Measurements from ENCODE around the gene IRS1.

The IRS1 gene

DNA sequence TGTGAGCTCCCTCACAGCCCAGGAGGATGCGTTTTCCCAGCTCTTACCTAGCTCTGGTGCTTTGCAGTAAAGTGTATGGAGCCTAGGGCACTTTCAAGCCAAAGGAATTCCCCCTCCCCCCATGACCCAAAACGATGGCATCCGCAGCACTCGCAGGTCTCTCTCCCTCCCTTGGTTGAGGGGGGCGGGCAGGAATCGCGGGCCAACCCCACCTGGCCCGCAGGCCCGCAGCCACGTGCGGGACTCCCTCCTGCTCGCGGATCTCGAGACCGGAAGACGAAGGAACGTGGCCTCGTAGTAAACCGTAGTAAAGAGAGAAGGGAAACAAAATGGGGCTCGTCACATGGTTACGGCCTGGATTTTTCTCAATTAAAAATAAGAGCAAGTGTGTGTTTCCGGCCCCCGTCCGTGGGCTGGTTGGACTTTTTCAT, 8.5 kb downstream of the IRS1 start:
- peak; percentile 36 for DNase-seq (ENCODE audit: low read depth)

DNA sequence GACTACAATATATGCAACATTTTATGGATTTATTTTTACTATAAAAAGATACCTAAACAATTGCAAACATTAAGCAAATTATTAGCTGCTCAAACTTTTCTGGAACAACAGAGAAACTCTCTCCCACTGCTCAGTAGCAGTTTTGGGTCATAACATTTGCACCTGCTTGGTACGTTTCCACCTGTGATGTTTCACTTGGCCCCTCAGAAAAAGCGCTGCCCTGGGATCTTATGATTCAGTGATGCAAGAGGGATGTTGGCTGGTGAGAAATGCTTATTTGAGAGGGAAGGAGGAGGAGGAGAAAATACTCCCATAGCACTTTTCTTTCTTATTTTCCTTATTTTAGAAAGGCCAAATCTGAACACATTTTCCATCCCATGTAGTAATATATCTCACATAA, 9.2 kb downstream of the IRS1 start:
- DNase-seq (ENCODE audit: low read depth), result no peak

DNA sequence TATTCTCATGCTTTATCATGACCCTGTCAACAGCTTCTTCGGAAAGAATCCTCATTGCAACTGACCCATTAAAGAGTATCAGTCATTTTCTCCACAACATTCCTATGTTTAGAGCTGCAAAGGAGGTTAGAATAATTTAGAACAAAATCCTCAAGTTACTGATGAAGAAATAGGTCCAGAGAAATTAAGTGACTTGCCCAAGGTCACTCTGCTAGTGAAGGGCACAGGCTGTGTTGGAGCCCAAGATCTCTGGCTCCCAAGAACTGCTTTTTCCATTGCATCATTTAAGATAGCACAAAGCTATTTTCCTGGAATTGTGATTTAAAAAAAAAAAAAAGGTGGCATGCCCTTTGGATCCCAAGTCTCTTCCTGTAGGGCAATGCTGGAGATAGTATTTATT, 9.6 kb downstream of the IRS1 start:
- no peak for DNase-seq (ENCODE audit: low read depth)

DNA sequence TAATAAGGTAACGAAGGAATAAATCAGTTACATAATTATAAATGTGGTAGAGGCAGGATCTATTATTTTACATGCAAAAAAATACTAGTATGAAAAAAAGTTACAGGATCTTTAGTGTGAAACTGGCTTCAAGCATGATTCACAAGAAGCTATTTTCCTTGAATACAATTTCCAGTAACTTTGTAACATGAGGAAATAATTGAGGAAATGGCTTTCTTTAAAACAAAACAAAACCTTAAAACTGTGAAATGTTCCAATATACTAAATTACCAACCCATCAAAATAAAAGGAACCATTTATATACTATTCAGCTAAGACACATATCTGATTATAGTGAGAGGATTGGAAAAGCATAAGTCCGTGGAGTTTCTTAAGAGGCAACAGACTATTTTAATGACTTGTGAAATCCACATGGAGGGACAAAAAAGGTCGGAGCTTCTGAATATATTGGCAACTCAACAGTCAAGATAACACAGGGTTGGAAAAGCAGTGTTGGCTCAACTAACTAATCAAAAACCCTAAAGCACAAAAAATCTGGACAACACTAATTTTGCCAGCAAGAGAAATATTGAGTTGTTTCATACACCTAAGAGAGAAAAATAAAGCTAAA, 10.6 kb downstream of the IRS1 start:
- no peak for DNase-seq (ENCODE audit: low read depth)

DNA sequence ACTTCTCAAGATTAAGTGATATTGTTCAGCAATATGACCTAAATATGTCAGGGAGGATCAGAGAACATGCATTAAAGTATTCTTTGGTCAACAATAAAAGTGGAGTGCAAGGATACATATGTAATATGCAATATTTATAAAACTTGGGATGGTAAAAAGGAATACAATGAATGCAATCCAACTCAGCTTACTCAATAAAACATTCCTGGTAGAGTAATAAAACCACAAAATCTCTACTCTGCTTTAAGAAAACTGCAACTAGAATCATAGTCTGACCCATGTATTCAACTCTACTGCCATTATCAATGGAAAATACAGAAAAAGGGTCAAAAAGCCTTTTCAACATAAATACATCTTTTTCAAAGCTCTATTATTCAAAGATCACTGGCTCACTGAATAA, 11.6 kb downstream of the IRS1 start:
- DNase-seq (ENCODE audit: low read depth), result no peak

DNA sequence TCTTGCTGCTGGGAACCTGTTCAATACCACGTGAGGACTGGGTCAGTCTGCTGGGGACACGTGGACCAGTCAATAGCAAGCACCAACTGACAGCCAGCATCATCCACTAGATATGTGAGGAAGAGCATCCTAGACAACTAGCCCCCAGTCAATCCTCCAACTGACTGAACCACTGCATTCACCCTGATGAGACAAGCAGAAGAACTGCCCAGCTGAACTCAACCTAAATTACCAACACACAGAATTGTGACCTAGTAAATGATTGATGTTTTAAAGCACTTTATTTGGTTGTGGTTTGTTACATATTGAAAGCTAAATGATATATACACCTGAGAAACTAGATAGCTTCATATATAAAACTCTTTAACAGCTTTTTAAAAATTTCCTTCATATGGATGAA, 15.7 kb downstream of the IRS1 start:
- DNase-seq (ENCODE audit: low read depth), result no peak

DNA sequence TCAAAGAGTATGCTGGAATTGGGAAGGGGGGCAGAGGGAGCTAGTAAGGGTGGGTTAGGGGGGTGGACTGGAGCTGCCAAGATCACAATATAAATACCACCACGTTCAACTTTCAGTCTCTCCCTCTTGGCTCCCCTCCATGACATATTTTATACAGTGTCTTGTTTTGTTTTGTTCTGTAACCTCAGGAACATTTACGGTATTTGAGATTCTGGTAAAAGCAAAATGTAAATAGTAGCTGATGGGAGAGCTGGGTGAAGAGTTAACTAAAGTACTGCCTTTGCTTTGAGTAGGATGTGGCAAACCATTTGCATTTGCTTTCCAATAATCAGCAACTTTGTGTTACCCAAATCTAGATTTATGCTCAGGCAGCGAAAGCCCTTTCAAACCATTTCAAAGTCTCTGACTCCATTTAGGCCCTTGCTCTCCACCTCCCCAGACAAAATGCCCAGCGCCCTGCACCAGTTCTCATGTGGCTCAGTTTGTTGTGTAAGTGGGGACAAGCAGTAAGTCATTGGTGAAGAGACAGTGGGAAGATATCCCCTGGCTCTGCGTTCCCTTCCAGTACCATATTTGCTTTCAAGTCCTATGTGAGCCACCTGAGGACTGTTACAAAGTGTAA, 17.4 kb downstream of the IRS1 start:
- no peak for DNase-seq (ENCODE audit: low read depth)

DNA sequence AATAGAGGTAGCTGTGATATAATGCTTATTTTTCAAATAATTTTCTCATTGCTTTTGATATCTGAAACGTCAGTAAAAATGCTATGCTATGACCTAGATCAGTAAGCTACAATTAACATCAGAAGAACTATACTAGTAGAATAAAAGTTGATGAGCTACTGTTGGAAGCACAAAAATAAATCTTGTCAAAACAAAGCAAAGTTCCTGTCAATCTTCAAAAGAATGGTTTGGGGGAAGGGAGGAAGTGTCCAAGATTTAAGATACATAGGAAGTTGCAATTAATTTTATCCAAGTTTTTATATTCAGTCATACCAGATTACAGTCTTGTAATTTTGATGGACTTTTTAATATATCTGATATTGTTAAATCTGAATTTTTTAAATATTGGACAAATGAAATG, 19.2 kb downstream of the IRS1 start:
- DNase-seq (ENCODE audit: low read depth), result no peak

DNA sequence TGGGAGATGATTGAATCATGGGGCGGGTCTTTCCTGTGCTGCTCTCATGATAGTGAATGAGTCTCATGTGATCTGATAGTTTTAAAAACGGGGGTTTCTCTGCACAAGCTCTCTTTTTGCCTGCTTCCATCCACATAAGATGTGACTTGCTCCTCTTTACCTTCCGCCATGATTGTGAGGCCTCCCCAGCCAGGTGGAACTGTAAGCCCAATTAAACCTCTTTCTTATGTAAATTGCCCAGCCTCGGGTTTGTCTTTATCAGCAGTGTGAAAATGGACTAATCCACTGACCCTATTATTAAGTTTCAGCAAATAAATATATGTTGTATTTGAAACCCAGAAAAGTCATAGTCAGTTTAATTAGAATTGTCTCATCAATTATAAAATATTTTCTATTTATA, 22.0 kb downstream of the IRS1 start:
- no peak for DNase-seq (ENCODE audit: low read depth)

DNA sequence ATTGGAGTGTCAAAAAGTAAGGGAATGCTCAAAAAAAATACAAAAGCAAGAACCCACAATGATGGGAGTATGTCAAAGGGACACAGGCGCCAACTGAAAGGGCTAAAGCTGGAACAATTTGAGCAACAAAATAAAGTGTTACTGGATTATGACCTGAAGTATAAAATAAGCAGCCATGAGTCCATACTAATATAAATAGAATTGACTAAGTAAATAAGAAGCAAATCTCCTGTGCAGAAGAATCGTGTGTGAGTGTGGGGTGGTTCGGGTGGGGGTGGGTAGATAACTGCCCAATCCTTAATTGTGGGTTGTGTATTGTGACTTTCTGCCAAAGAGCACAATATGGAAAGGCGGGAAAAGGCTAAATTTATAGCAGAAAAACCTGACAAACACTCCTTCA, 23.5 kb downstream of the IRS1 start:
- DNase-seq (ENCODE audit: low read depth), result no peak

DNA sequence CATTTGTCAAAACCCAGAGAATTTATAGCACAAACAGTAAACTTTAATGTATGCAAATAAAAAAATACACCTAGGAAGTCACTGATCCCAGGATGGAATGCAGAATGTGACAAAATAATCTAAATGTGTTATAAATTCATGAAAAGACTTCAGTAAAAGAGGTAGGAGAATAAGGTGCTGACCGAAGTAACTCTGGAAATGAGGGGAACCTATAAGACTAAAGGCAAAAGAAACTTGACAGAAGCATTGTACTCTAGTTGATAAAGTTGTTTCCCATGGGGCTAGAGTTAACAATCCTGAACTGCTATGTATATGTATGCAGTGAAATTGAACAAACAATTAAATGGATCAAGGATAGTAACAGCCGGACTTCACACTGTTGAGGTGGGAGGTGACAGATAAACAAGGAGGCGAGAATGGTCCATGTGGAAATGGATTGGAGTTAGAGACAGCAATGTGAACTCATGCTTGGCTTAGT, 24.5 kb downstream of the IRS1 start:
- no peak for DNase-seq (ENCODE audit: low read depth)

DNA sequence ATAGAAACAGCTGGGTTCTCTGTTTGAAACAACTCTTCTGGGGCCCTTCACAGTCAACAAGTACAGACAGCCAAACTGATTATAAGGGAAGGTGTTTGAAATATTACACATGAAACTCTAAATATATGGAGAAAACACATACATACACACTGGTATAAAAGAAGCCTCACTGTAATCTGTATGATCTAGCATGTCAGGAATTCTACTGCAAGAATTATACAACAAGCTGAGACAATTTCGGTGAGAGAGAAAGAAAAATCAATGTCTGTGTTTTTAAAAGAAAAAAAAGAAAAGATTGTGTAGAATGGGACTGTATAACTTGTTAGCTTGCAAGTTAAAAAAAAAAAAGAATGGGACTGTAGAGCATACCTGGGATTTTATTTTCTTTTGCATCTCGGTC, 26.3 kb downstream of the IRS1 start:
- DNase-seq (ENCODE audit: low read depth), result no peak

DNA sequence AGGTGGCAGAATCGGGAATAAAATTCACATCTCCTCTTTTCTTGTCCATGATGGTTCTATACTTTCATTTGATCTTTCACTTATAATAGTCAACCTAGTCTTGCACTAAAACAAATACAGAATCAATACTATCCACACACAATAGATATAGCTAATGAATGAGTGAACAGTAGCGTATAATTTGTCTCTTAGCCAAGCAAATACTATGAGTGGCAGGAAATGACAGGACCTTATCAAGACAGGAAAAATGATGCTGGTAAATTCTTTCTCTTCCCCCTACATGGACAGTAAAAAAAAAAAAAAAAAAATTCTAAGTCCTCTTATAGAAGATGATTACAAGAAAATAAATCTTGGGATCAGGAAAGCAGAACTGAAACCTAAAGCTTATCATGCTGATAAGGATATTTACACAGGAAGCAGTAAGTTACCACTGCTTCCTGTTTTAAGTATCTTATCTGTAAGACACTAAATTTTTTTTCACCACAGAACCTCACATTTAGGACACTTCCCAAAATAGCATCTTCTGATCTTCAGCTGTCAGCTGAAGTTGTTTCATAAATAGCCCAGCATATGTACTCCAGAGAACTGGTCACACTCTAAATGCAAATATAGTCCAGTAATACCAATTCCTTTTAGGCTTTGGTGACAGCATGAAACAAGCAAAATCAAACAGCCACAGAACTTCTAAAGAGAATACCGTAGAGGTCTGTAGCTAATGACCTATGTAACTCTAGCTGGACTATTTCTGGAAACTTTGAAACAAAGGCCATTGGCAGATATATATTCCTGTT, 27.0 kb downstream of the IRS1 start:
- no peak for DNase-seq (ENCODE audit: low read depth)

DNA sequence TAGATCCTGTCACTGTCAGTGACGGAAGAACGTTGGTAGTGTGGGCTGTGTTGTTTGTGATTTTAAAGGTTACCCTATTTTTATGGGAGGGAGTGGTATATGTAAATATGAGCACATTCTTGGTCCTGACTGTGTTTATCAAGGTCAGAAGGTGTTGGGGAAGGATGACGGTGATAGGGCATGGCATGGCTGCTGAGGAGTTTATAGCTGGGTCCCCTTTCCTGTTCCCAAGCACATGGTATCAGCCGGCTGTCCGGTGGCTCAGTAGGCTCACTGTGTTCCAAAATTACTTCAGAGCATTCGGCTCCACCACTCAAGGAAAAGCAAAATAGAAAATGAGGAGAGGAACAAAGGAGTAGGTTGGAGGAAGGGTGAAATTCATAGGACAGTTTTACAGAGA, 28.6 kb downstream of the IRS1 start:
- DNase-seq (ENCODE audit: low read depth), result no peak

DNA sequence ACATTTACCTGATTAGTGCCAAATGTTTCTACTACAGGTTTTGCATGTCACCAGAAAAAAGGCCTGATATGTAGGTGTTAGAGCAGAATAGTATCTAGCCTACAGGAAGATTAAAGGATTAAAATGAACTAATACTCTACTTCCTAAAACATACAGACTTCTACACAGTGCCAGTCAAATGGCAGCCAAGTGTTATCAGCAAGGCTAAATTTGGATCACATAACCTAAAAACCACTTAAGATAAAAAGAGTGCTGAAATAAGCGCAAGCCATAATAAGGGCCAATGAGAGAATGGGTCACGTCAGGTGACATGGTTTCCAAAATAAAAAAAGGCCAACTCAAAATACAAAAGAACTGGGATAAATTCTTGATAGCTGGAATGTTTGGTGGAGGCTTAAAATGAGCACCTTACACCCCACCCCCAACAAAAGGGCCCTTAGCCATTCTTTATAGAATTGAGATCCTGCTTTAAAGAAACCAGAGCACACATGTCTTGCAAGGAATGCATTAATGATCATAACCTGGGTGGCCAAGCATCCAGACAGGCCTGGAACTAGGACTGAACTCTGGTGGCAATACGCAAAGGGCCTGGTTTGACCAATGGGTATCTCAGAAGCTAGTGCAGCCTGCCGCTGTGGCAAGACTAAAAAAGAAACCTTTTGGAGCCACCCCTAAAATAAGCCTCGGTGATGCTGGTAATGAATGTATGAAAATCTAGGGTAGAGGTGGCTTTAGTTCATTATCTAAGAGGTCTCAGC, 32.4 kb downstream of the IRS1 start:
- no peak for DNase-seq (ENCODE audit: low read depth)

DNA sequence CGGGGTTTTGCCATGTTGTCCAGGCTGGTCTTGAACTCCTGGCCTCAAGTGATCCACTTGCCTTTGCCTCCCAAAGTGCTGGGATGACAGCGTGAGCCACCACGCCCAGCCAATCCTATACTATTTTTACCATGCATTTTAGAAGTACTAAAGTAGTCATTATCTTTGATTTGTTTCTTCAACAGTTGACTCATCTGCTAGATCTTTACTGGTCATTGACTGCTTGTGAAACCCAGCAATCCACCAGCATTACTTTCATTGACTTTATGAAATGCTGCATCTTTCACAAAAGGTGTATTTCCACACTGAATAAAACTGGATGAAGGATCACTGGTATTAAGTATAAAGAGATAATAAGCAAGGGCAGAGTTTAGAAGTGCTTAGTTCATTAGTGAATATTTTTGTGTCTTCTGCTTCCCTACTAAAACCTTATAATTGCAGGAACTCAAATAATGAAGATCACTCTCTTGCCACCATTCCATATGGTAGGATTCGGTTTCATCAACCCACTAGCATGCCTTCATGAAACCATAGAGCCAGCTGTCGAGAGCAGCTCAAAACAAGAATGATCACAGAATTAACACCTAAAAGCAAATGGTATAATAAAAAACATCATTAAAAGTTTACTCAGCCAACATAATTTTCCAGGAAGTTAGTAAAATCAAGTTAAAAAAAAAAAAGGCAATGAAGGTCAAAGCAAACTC, 33.1 kb downstream of the IRS1 start:
- no peak for DNase-seq (ENCODE audit: low read depth)

DNA sequence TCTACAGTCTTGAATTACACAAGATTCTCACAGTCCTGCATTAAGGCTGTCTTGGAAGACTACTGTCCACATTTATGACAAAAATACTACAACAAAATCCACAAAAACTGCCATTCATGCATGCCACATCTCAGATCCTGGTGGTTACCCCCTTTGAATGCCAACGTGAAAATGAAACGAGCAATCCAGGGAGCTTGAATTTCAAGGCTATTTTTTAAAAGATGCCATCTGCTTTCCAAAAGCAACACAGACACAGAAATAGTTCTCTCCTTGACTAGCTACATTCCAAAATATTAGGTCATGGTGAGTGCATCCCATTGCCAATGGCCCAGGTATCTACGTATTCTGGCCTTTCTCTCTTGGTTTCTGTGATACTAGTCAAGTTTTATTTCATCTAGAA, 36.3 kb downstream of the IRS1 start:
- no peak for DNase-seq (ENCODE audit: low read depth)

DNA sequence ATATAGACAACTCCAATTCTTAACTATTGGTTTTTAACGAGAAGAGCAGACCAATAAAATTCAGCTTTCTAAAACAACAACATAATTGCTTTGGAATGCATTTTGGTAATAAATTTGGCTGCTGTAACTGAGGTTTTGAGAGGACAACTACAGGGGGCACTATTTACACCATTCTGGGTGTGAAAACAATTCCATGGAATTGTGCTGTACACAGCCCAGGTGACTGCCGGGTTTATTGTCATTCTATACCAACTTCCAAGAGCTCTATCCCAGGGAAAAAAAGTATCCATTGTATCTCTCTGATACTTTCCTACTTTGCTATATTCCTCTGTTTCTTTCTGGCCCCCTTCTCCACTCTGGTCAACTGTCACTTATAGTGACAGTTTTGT, 38.4 kb downstream of the IRS1 start:
- DNase-seq (ENCODE audit: low read depth), result no peak

DNA sequence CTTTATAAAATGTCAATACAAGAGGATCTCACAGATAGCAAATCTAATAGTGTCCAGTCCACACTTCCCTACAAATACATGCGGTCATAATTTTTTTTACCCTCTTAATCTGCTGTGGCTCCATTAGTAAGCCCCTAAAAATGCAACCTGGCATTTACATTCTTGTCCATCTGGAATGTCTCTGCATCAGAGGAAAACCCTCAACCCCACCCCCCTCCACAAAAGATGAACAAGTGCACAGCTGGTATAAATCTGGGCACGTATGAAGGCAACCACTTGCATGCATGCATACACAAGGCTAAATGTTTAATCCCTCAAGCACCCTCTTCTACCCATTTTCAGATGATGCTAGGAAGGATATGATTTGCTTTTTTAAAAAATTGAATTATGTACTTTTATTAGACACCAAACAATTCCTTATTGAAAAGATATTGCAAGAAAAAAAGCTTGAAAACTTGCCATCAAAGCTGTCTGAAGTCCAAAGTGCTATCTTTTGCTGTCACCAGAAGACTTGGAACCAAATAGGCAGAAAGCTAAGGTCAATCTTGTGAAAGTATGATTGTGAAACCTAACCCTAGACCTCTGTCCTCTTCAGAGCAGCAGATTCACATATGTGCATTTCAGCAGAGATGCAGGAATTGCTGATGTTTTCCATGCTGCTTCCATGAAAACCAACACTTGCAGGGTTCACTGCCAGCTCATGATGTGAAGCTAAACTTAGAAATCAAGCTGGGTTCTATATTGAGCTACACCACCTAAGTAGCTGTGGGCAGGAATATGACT, 39.0 kb downstream of the IRS1 start:
- DNase-seq (ENCODE audit: low read depth), result no peak

DNA sequence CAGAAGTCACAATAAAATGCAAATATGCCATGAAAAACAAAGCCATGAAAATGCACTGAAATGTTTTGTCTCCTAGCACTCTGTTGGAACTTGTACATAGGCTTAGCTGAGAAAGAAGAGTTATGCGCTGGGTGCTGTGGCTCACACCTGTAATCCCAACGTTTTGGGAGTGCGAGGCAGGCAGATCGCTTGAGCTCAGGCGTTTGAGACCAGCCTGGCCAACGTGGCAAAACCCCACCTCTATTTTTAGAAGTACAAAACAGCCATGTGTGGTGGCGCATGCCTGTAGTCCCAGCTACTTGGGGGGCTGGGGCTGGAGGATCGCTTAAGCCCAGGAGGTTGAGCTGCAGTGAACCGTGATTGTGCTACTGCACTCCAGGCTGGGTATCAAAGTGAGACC, 39.9 kb downstream of the IRS1 start:
- no peak for DNase-seq (ENCODE audit: low read depth)

DNA sequence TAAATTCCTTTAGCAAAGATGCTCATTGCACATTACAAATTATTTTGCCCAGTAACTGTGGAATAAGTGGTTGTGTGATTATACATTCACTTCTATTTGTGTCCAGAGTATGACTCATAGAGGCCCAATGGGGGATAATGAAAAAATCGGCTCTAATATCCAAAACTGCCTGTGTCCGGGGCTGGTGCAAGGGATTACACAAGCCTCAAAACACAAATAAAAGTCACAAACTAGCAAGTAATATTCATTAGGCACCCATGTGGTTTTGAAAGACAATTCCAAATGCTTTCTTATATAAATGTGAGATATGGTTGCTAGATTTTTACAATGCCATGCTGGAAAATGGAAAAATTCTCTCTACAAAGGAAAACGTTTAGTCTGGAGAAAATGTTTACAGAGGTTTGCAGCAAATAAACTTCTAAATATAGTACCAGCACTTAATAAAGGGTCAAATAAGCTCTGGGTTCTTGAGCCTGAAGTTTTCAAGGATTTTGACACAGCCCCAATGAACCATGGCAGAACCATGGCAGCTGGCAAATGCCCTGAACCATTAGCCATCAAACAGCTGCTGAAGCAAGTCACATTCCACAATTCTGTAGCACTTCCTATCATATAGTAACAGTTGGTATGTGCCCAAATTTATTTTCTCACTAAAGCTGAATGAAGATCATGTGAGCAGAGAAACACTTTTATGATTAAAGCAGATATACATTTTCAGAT, 40.5 kb downstream of the IRS1 start:
- DNase-seq (ENCODE audit: low read depth), result no peak

Data from activated T-cell treated with anti-CD3 and anti-CD28 coated beads for 48 hours (primary cell).